PC-3 (cell line): ENCODE measurements around the gene FEM1C. TPM values are rescaled to one million over a fixed set of nuclear protein-coding genes. Genes with fewer than 3 reads are reported as not detected.

Experiments used
- ATAC-seq: fragments of 200-7000 bp; cut with Tn5 transposase; 2 replicates; pipeline ENCODE4 v1.9.1; 2020; ENCODE audit warnings: mild to moderate bottlenecking, moderate library complexity
- BruUV-seq: library from RNA; stranded (reverse); fragments of 400-500 nt; replicated peaks from 2 replicates; lab custom pipeline; 2021; lab: Mats Ljungman, UMichigan
- CTCF ChIA-PET: fragments of 300-600 bp; sonication (Branson Sonifier 250); formaldehyde crosslinking; loops from one replicate; lab custom pipeline; 2022; ENCODE audit warnings: antibody characterized with exemption; lab: Charles Lee
- POLR2A ChIA-PET: fragments of 300-600 bp; sonication (Branson Sonifier 250); formaldehyde crosslinking; loops from one replicate; lab custom pipeline; 2022; ENCODE audit warnings: antibody characterized with exemption; ENCODE audit not compliant: unreplicated experiment; lab: Charles Lee
- DNase-seq: peaks from one replicate; pipeline ENCODE4 v3.0.0-alpha.2; 2015
- H2AFZ ChIP-seq: fragments of 300-600 bp; sonication (generic); 2 replicates; pipeline ENCODE4 v1.6.0; 2016; ENCODE audit warnings: antibody characterized with exemption, low read length
- H3F3A ChIP-seq: fragments of 300-600 bp; sonication (generic); one replicate; pipeline ENCODE4 v1.6.0; 2017; ENCODE audit warnings: antibody characterized with exemption, low read length, control low read depth, mild to moderate bottlenecking; ENCODE audit not compliant: unreplicated experiment
- H3K27ac ChIP-seq: fragments of 300-600 bp; sonication (generic); 2 replicates; pipeline ENCODE4 v1.5.1; 2016; ENCODE audit warnings: mild to moderate bottlenecking, low read length
- H3K27me3 ChIP-seq: fragments of 300-600 bp; sonication (generic); 2 replicates; pipeline ENCODE4 v1.6.1; 2016; ENCODE audit warnings: low read length, mixed read lengths
- H3K36me3 ChIP-seq: fragments of 300-600 bp; sonication (generic); 2 replicates; pipeline ENCODE4 v1.6.1; 2016; ENCODE audit warnings: low read depth, mixed run types, low read length, mixed read lengths
- H3K4me1 ChIP-seq: fragments of 300-600 bp; sonication (generic); 2 replicates; pipeline ENCODE4 v1.5.1; 2016; ENCODE audit warnings: low read length; ENCODE audit not compliant: insufficient read depth
- H3K4me2 ChIP-seq: fragments of 300-600 bp; sonication (generic); 2 replicates; pipeline ENCODE4 v1.6.0; 2016; ENCODE audit warnings: low read length
- H3K4me3 ChIP-seq: fragments of 300-600 bp; sonication (generic); 2 replicates; pipeline ENCODE4 v1.5.1; 2016; ENCODE audit warnings: mild to moderate bottlenecking, low read length, mixed read lengths
- H3K79me2 ChIP-seq: fragments of 300-600 bp; sonication (generic); 2 replicates; pipeline ENCODE4 v1.6.1; 2017; ENCODE audit warnings: low read length, mixed read lengths
- H3K9ac ChIP-seq: fragments of 300-600 bp; sonication (generic); 2 replicates; pipeline ENCODE4 v1.6.0; 2016; ENCODE audit warnings: mild to moderate bottlenecking, low read length
- H3K9me2 ChIP-seq: fragments of 300-600 bp; sonication (generic); replicated peaks from 2 replicates; pipeline ENCODE4 v1.6.1; 2016; ENCODE audit warnings: mixed run types, low read length, mixed read lengths
- H3K9me3 ChIP-seq: fragments of 300-600 bp; sonication (generic); 2 replicates; pipeline ENCODE4 v1.6.1; 2016; ENCODE audit warnings: low read length, mixed read lengths
- H4K20me1 ChIP-seq: fragments of 300-600 bp; sonication (generic); 2 replicates; pipeline ENCODE4 v1.6.1; 2016; ENCODE audit warnings: low read length, mixed read lengths
- EZH2 ChIP-seq: fragments of 300-600 bp; sonication (generic); IDR thresholded peaks from one replicate; pipeline ENCODE4 v1.6.1; 2017; ENCODE audit warnings: antibody characterized with exemption, mild to moderate bottlenecking, low read length; ENCODE audit not compliant: unreplicated experiment
- EZH2phosphoT487 ChIP-seq: fragments of 300-600 bp; sonication (generic); IDR thresholded peaks from 2 replicates; pipeline ENCODE4 v1.6.1; 2018; ENCODE audit warnings: mild to moderate bottlenecking, antibody characterized with exemption, low read length, borderline replicate concordance
- intact Hi-C: fragments of 100-400 bp; cut with micrococcal nuclease; formaldehyde crosslinking; loops from 2 replicates; pipeline ENCODE4 v1.9.0; 2023
- total RNA-seq: library from RNA; depleted of rRNA; stranded (reverse); fragments of >200 nt; gene quantifications from 2 replicates; pipeline ENCODE4 v1.2.3, GENCODE V29; 2014
- TF ChIP-seq, protein P1 (sequence below): fragments of 300-600 bp; sonication (generic); conservative IDR thresholded peaks from 2 replicates; pipeline ENCODE4 v1.5.1; 2017; ENCODE audit warnings: antibody characterized with exemption, low read depth, mild to moderate bottlenecking, low read length

FEM1C gene
- total RNA-seq, 1 experiment from 2014 or later, result 8.4 TPM

DNA sequence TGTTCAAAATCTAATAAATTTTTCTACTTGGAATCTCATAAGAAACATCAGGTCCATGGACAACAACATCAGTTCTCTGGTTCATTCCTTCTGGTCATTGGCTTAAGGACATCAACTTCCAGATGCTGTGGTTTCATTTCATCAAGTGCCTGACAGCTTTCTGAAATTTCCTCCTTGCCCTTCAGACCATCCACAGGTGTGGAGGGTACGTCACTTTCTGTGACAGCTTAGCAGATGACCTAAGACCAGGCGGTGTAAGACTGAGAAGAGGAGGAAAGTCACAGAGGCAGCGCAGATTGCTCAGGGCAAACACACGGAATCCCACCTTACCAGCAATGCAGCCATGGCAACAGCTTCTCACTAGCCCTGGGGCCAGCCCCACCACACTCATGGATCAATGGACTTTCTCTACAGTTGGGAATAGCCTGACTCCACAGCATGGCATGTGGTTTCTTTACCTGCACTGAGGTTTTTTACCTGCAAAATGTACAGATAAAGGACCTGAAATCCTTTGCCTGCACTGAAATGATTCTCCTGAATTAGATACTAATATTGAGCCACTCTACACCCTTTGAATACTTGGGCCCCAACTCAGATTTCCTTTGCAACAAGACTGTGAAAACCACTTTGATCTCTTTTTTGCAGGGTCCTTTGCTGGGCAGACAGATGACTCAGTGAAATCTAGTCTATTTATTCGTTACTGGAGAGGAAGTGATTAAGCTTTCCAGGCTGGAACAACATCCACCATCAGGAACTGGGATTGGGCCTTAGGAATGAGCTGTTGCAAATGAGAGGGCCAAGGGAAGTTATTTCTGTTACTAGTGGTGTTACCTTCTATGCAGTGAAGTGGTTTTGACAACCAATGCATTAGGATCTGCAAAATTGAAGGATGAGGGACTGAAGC, 30.8 kb upstream of the FEM1C start:
- Histone ChIP-seq H3K9me3 (no peaks in the 10 kb centered on the region), H3K4me2 (peak overlapping the region; percentile 42), H3K27ac (peak overlapping the region; percentile 61), H3F3A (no peaks in the 10 kb centered on the region), H4K20me1 (no peaks in the 10 kb centered on the region), H3K36me3 (no peaks in the 10 kb centered on the region), H3K9ac (no peak overlapping the region), H3K27me3 (no peaks in the 10 kb centered on the region), H3K79me2 (no peaks in the 10 kb centered on the region), H3K4me3 (no peak overlapping the region), H3K9me2 (no peaks in the 10 kb centered on the region), H2AFZ (0 out of 2 replicates have a peak overlapping the region, but pooled peaks have one; percentile 24), H3K4me1 (peaks cover 36% of the 10 kb centered on the region)
- no peak for TF ChIP-seq EZH2phosphoT487
- no peak for TF ChIP-seq EZH2
- TF ChIP-seq, protein P1, sequence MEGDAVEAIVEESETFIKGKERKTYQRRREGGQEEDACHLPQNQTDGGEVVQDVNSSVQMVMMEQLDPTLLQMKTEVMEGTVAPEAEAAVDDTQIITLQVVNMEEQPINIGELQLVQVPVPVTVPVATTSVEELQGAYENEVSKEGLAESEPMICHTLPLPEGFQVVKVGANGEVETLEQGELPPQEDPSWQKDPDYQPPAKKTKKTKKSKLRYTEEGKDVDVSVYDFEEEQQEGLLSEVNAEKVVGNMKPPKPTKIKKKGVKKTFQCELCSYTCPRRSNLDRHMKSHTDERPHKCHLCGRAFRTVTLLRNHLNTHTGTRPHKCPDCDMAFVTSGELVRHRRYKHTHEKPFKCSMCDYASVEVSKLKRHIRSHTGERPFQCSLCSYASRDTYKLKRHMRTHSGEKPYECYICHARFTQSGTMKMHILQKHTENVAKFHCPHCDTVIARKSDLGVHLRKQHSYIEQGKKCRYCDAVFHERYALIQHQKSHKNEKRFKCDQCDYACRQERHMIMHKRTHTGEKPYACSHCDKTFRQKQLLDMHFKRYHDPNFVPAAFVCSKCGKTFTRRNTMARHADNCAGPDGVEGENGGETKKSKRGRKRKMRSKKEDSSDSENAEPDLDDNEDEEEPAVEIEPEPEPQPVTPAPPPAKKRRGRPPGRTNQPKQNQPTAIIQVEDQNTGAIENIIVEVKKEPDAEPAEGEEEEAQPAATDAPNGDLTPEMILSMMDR, result no peak
- ATAC-seq (peak; percentile 72), DNase-seq (peak; percentile 78)
- ChIA-PET POLR2A (interaction anchor here (0.5 to 0.6 kb wide), 2 partner anchors 8 to 188 kb away, joined by 3 to 4 read pairs; no protein-coding TSS in a partner anchor), CTCF (interaction anchor here (0.8 to 1.1 kb wide), 4 partner anchors 34 to 268 kb away, joined by 3 to 7 read pairs (median 4); no protein-coding TSS in a partner anchor)
- BruUV-seq, result no TSS peak
- intact Hi-C loops, result loop anchor here (2.0 kb wide), 2 partner anchors 25 to 115 kb away; no protein-coding TSS in a partner anchor

DNA sequence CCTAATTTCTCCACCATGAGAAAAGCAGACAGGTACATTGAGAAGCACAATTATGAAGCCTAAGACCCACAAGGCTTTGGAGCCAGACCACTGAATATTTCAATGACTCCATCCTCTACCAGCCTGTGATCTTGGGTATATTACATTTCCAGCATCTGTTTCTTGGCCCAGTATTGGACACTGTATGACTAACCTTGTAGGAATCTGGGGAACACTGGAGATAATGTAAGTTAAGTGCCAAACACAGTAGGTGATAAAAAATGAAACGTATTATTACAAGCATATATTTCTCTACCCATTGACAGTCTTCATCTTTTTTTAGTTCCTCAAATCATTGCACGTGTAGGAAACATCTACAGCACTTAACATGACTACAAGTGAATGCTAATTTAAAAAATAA, 28.6 kb upstream of the FEM1C start:
- Histone ChIP-seq H3K9me3 (no peaks in the 10 kb centered on the region), H4K20me1 (no peaks in the 10 kb centered on the region), H3K27ac (no peak overlapping the region), H3K9ac (no peak overlapping the region), H3K79me2 (no peaks in the 10 kb centered on the region), H3K36me3 (no peaks in the 10 kb centered on the region), H3F3A (no peaks in the 10 kb centered on the region), H3K9me2 (no peaks in the 10 kb centered on the region), H3K4me1 (peaks cover 22% of the 10 kb centered on the region), H2AFZ (no peak overlapping the region), H3K4me2 (no peak overlapping the region), H3K4me3 (no peak overlapping the region), H3K27me3 (no peaks in the 10 kb centered on the region)
- ATAC-seq (peak; percentile 38), DNase-seq (peak; percentile 36)
- POLR2A ChIA-PET, result no interaction called here
- intact Hi-C loops, result no loop called here
- TF ChIP-seq, protein P1, result no peak
- TF ChIP-seq EZH2, result no peak
- no TSS peak for BruUV-seq
- CTCF ChIA-PET, result no interaction called here

DNA sequence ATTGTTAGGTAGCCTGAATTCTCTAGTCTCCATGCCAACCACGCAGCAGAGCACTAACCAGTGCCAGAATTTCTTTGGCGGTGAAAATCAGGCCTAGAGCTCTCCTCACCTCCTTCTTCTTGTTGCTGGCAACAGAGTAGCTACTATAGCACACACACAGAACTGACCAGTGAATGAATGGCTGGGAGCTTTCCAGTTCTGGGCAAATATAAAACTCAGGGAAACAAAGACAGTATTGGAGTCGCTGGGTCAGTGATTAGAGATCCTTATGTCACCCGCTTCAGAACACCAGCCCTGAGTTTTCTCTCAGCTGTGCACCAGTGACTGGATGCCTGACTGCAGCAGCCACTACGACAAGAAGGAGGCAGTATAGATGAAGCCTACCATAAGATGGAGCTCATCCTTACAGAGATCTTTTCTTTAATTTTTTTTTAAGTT, 26.9 kb upstream of the FEM1C start:
- no peaks in the 10 kb centered on the region for H3K9me3 ChIP-seq
- H3K4me2 ChIP-seq, result no peak overlapping the region
- peaks cover 22% of the 10 kb centered on the region for H3K4me1 ChIP-seq
- BruUV-seq, result no TSS peak
- ChIA-PET CTCF (interaction anchor here (0.6 kb wide), 1 partner anchor 43 kb away, joined by 3 read pairs; no protein-coding TSS in a partner anchor), POLR2A (no interaction called here)
- H3K27me3 ChIP-seq, result no peaks in the 10 kb centered on the region
- H2AFZ ChIP-seq, result no peak overlapping the region
- no peak for DNase-seq
- ATAC-seq, result no peak
- no peaks in the 10 kb centered on the region for H3K36me3 ChIP-seq
- no peaks in the 10 kb centered on the region for H3K79me2 ChIP-seq
- no peaks in the 10 kb centered on the region for H4K20me1 ChIP-seq
- no peaks in the 10 kb centered on the region for H3K9me2 ChIP-seq
- H3K27ac ChIP-seq, result no peak overlapping the region
- no peaks in the 10 kb centered on the region for H3F3A ChIP-seq
- H3K4me3 ChIP-seq, result no peak overlapping the region
- H3K9ac ChIP-seq, result no peak overlapping the region
- TF ChIP-seq, protein P1, result no peak
- TF ChIP-seq EZH2phosphoT487 (no peak), EZH2 (no peak)
- intact Hi-C loops, result no loop called here
